Neutrophil (primary cell): Measurements from ENCODE around the gene MERTK.

Source experiments
- H3K27ac ChIP-seq: fragments of 200-600 bp; sonication (generic); 2 replicates; pipeline ENCODE4 v1.5.1; 2016; ENCODE audit warnings: mild to moderate bottlenecking, moderate library complexity
- H3K27me3 ChIP-seq: fragments of 200-600 bp; sonication (generic); 2 replicates; pipeline ENCODE4 v1.6.0; 2016; ENCODE audit warnings: mild to moderate bottlenecking
- H3K36me3 ChIP-seq: fragments of 200-600 bp; sonication (generic); 2 replicates; pipeline ENCODE4 v1.5.1; 2017
- H3K4me1 ChIP-seq, 2 experiments: fragments of 200-600 bp in 1 of 2; sonication (generic) in 1 of 2; 1 replicate in 1 of 2; 2 replicates in 1 of 2; pipeline versions ENCODE4 v1.5.1 to v1.6.1; 2013 to 2016; ENCODE audit warnings: low read depth in 1 of 2, low read length in 1 of 2, mild to moderate bottlenecking in 1 of 2, moderate library complexity in 1 of 2; ENCODE audit not compliant: control insufficient read depth in 1 of 2, insufficient read depth in 1 of 2
- H3K4me3 ChIP-seq, 2 experiments: fragments of 200-600 bp in 1 of 2; sonication (generic) in 1 of 2; 1 replicate in 1 of 2; 2 replicates in 1 of 2; pipeline ENCODE4 v1.5.1; 2013 to 2016; ENCODE audit warnings: low read depth in 1 of 2, low read length in 1 of 2, mild to moderate bottlenecking in 1 of 2, moderate library complexity in 1 of 2
- H3K9me3 ChIP-seq: fragments of 200-600 bp; sonication (generic); 2 replicates; pipeline ENCODE4 v1.5.1; 2016
- TF ChIP-seq, protein P1 (sequence below): fragments of 200-600 bp; sonication (generic); IDR thresholded peaks from 2 replicates; pipeline ENCODE4 v1.5.1; 2016; ENCODE audit warnings: antibody characterized with exemption

Gene MERTK

DNA sequence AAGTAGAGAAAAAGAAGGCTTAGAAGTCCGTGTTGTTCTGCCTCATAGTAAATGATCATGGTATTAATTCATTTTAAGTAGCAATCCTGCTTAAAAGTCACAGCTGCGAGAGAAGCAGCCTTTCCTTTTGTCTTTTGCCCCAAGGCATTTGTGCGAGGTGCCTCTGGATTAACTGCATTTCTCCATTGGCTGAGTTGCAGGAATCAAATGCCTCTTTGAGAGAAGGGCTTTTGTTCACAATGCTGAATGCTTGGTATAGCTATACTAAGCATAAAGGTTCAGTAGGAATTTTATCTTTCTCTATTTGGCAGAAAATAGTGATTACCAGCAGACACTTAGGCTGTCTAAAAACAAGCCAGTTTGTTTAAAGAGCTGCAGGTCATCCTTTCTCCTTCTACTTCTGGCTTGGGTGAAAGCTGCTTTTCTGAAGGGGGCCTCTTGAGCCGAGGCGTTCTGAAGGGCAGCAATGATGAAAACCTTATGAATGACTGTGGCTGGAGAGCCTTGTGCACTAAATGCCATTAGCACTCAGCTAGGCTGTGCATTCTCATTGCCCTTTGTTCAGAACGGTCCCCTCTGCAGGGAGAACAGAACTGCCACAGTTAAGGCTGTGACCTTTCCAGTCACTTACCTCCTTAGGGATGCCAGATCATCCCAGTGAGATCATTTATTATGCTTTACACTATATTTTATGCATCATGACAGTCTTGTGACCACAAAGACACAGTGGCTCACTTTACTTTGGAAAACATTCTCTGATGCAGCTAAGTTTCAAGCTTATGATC, 87.9 kb downstream of the MERTK start:
- no peaks in the 10 kb centered on the region for H3K9me3 ChIP-seq

DNA sequence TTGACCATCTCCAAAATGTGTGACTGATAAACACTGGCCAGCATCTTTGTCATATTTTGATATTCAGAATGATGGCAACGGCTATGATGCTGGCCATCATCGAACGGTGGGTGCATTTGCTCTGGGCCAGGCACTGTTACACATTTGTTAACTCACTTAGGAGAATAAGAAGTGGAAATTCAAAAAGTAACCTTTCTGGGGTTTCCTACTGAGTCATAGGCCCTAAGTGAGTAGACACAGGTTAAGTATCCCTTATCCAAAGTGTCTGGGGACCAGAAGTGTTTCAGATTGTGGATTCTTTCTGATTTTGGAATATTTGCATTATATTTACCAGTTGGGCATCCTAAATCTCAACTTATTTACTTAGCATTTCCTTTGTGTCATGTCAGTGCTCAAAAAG, 92.0 kb downstream of the MERTK start:
- TF ChIP-seq, protein P1, sequence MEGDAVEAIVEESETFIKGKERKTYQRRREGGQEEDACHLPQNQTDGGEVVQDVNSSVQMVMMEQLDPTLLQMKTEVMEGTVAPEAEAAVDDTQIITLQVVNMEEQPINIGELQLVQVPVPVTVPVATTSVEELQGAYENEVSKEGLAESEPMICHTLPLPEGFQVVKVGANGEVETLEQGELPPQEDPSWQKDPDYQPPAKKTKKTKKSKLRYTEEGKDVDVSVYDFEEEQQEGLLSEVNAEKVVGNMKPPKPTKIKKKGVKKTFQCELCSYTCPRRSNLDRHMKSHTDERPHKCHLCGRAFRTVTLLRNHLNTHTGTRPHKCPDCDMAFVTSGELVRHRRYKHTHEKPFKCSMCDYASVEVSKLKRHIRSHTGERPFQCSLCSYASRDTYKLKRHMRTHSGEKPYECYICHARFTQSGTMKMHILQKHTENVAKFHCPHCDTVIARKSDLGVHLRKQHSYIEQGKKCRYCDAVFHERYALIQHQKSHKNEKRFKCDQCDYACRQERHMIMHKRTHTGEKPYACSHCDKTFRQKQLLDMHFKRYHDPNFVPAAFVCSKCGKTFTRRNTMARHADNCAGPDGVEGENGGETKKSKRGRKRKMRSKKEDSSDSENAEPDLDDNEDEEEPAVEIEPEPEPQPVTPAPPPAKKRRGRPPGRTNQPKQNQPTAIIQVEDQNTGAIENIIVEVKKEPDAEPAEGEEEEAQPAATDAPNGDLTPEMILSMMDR, result no peak
- no peak overlapping the region for H3K27ac ChIP-seq

More for the DNA sequence above, 87.9 kb downstream of the MERTK start:
- Histone ChIP-seq H3K36me3 (peaks cover 11% of the 10 kb centered on the region), H3K4me3 (no peak overlapping the region), H3K4me1 (no peaks in the 10 kb centered on the region), H3K27ac (no peak overlapping the region), H3K27me3 (no peaks in the 10 kb centered on the region)
- TF ChIP-seq, protein P1, result no peak

DNA sequence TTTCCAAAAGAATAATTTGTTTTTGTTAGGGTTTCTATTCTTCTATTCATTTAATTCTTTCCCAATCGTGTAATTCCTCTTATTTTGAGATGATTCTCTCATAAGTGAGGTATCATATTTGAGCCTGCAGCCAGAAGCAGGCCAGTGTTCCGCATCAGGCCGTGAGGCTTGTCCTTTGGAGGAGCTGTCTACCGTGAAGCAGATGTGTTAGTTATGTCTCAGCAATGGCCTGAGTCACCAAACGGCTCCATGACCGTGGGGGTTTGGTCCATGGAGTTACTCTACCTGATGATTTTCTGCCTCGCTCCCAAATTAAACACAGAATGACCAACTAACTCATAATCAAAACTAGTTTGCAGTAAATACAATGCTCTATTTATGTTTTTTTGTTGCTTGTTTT, 92.4 kb downstream of the MERTK start:
- Histone ChIP-seq H3K27ac (no peak overlapping the region), H3K9me3 (no peaks in the 10 kb centered on the region), H3K36me3 (no peaks in the 10 kb centered on the region), H3K27me3 (no peaks in the 10 kb centered on the region), H3K4me3 (no peak overlapping the region), H3K4me1 (peaks cover 7% of the 10 kb centered on the region in 2 experiments)
- TF ChIP-seq, protein P1, result no peak

More for the DNA sequence above, 92.0 kb downstream of the MERTK start:
- H3K27me3 ChIP-seq, result no peaks in the 10 kb centered on the region
- H3K4me3 ChIP-seq, result no peak overlapping the region
- H3K4me1 ChIP-seq, result peaks cover 7% of the 10 kb centered on the region in 2 experiments
- H3K9me3 ChIP-seq, result no peaks in the 10 kb centered on the region
- H3K36me3 ChIP-seq, result no peaks in the 10 kb centered on the region

DNA sequence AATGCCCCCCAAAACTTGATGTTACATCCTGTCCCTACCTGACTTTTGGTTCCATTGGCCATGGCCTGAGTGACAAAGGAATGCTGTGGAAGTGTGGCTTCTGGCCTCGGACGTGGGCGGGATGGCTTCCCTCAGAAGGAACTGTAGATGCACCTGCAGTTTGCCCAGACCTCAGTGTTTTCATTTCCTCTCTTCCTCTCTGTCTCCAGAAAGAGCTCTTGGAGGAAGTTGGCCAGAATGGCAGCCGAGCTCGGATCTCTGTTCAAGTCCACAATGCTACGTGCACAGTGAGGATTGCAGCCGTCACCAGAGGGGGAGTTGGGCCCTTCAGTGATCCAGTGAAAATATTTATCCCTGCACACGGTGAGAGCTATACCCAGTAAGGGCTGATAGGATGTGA, 95.6 kb downstream of the MERTK start:
- TF ChIP-seq, protein P1, result no peak
- H3K9me3 ChIP-seq, result no peaks in the 10 kb centered on the region
- H3K4me1 ChIP-seq, result peaks cover 7% of the 10 kb centered on the region in 2 experiments
- H3K27me3 ChIP-seq, result no peaks in the 10 kb centered on the region
- H3K27ac ChIP-seq, result no peak overlapping the region
- no peak overlapping the region for H3K4me3 ChIP-seq
- no peaks in the 10 kb centered on the region for H3K36me3 ChIP-seq

DNA sequence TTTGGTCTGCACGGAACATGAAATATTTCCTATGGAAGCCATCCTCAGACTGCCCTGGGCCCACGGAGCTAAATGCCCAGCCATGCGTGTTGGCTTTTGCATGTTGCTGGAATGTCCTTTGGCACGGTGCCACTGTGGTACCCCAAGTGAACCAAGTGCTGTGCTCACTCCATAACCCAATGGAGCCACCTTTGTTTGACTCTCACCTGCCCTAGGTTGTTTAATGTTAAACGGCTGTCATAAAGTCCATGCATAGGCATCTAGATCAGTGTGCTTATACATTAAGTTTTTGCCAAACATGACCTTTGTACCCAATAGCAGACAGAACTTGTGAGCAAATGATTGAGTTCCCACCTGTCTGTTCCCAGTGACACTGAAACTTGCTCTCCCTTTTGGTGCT, 96.7 kb downstream of the MERTK start:
- TF ChIP-seq, protein P1, result no peak
- peaks cover 7% of the 10 kb centered on the region in 2 experiments for H3K4me1 ChIP-seq
- no peaks in the 10 kb centered on the region for H3K27me3 ChIP-seq
- no peak overlapping the region for H3K4me3 ChIP-seq
- H3K27ac ChIP-seq, result no peak overlapping the region
- no peaks in the 10 kb centered on the region for H3K36me3 ChIP-seq
- H3K9me3 ChIP-seq, result no peaks in the 10 kb centered on the region
